ENCODE measurements around the gene STIM1.
A peak's percentile ranks its signal among the peaks of the same experiment; 100 is the strongest.
"Not testable (repeated sequence)": the region's sequence is repeated elsewhere in the genome, so short reads cannot be mapped to it uniquely, and the experiment has no call there.

STIM1 gene
- 118 to 119 reads per million in 2 donors for total RNA-seq

DNA sequence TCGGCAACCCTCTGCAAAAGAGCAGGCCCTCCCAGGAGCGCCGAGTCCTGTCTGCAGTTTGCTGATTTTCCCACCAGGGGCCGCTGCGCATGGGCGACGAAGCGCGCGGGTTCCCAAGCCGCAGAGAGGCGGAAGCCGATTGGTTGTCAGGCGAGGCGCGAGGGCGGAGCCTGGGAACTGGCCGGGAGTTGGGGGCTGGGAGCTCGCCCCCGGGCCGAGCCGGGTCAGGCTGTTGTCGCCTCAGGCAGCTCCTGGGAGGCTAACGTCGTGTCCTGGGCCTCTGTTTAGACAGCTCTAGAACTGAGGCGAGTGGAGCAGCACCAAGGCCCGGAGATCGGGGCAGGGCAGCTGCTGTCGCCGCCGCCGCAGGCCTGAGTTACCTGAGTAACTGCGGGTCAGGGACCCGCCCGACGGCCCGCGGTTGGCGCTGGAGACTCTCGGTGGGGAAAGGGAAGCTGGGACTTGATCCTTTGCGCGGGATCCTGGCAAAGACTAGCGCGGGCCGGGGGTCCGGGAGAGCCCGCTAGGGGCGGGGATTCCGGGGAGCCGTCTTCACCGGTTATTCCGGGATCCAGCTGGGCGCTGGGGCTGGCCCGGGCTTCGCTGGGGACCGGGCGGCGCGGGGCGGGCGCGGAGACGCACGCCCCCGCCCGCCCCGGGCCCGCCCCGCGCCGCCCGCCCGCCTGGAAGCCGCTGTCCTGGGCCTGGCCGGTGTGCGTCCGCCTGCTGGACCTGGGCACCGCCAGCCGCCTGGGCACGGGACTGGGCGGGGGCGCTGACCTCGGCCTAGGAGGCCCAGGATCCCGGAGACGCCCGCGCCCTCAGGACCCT is at the start of gene STIM1:
TSS of gene STIM1 (plus strand) at position 688 of the 831 bp plus-strand sequence. CDS start 607 bp downstream, outside the sequence.
- peak; percentile 97 for DNase-seq

DNA sequence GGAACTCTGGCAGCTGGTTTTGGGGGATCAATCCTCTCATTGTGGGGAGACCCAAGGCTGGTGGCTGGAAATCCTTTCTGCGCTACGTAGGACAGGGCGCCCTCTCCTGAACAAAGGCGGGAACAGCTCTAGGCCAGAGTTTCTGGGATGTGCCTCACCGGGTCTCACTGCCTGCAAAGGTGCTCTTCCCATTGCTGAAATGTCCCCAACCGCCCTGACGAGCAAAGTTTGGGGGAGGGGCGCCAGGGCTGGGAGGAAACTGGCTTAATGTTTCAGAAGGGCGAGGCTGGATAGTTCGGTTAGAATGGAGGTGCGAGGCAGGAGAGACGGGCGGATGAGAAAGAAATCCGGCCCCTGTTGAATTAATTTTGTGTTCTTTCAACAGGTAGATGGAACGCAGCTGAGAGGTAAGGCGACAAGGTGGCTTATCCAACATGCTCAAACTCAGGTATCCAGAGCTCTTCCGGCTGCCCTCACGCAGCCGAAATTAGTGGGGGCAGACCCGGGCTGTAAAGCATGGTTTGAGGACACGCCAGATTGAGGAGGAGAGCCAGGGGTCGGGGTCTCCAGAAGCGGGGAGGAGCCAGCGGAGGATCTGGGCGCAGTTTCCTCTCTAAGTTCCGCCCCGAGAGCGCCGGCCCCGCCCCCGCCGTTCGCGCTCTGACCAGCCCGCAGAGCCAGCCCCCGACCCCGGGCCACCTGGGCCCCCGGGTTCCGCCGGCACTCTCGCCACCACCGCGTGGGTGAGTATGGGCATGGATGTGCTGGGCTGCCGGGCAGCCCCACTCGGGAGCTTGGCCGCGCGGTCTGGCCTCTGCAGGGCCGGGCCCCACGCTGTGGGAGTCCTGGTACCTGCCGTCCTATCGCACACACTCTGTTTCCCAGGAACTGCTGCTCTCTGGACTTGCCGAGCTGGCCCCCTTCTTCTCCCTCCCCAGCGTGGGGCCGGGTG is 47.3 kb upstream of the STIM1 start, which contains the start of gene PGAP2:
TSS of gene PGAP2 (plus strand) at position 652 of the 952 bp plus-strand sequence. CDS start 2,700 bp downstream, outside the sequence.
- peak; percentile 56 for DNase-seq

GRCh38 chr11:3808861-3809623 is 46.4 kb upstream of the STIM1 start:
- peak; percentile 23 for DNase-seq

GRCh38 chr11:3809624-3809928 is 45.9 kb upstream of the STIM1 start:
- no peak for DNase-seq

DNA sequence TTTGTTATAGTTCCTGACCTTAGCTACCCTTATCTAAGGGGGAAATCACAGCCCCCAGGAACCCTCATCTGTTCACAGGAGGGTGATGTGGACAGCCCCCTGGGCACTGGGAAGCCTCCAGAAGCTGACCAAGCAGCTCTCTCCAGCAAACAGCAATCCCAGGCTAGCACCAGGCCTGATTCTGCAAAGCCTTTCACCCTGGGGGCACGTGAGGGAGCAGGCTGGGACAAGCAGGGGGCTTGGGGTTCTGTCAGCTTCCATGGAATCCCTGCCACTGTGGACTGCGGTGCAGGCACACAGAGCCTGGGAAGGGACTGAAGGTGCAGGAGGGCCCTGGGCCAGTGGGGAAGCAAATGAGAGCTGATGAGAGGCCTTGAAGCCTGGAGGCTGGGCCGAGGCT is 45.0 kb upstream of the STIM1 start:
- no peak for DNase-seq

DNA sequence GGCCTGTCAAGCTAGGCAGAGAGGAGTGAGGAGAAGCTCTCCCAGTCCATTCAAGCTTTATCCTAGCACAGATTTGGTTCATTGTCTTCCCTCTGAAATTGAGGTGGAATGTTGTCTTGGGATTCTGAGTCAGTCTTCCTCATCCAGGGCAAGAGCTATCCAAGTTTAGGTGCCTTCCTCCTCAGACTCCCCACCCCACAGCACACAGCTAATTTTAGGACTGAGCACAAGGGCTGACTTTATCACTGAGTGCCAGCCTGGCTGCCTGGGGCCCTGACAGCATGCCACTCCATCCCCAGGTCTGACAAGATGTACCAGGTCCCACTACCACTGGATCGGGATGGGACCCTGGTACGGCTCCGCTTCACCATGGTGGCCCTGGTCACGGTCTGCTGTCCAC is 44.5 kb upstream of the STIM1 start:
- no peak for DNase-seq

- DNase-seq: not testable (repeated sequence)
Observed at GRCh38 chr11:3814832-3815231, 40.6 kb upstream of the STIM1 start.

GRCh38 chr11:3815845-3816244 is 39.6 kb upstream of the STIM1 start:
- no peak for DNase-seq

- no peak for DNase-seq
Observed at GRCh38 chr11:3816673-3817072, 38.8 kb upstream of the STIM1 start.

DNA sequence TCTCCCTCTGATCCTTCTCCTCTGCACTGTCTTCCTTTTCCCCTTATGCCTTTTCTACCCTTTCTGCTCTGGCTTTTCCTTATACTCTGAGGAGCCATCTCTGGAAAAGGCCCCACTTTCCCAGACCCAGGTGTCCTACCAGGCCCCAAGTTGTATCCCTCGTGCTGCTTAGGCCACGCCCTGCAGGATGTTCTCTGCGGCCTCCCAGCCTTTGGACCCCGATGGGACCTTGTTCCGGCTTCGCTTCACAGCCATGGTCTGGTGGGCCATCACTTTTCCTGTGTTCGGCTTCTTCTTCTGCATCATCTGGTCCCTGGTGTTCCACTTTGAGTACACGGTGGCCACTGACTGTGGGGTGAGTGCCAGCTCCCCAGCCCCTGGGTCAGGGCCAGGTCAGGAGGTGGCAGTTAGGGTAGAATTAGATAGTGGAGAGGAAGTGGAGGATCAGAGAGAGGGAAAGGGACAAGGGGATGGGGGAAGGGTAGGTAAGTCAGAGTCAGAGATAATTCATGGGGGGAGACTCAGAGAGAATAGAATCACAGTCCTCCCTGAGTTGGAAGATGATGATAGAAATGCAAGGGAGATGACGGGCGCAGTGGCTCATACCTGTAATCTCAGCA is 38.2 kb upstream of the STIM1 start:
- DNase-seq: no peak

DNA sequence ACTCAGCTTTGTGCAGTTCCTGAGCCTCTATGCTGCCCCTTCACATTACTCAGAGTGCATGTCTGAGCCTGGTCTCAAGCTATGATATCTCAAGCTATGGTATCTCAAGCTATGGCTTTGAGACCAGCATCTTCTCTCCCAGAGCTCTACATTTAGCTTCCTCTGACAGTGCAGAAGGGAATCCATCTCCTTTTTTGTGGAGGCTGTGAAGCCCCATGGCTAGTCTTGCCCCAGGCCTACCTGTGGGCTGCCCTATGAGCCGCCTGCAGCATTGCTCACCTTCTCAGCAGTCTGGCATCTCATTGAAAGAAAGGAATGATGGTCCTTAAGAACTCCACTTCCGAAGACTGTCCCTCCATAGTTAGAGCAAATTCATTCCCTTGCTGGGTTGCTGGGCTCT is 34.5 kb upstream of the STIM1 start:
- no peak for DNase-seq

DNA sequence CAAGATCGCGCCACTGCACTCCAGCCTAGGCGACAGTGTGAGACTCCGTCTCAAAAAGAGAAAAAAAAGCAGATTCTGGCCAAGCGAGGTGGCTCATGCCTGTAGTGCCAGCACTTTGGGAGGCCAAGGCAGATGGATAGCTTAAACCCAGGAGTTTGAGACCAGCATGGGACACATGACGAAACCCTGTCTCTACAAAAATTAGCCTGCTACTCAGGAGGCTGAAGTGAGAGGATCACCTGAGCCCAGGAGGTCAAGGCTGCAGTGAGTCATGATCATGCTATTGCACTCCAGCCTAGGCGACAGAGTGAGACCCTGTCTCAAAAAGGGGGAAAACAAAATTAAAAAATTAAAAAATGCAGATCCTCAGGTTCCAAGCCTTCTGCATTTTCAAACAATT is 33.2 kb upstream of the STIM1 start:
- no peak for DNase-seq

DNA sequence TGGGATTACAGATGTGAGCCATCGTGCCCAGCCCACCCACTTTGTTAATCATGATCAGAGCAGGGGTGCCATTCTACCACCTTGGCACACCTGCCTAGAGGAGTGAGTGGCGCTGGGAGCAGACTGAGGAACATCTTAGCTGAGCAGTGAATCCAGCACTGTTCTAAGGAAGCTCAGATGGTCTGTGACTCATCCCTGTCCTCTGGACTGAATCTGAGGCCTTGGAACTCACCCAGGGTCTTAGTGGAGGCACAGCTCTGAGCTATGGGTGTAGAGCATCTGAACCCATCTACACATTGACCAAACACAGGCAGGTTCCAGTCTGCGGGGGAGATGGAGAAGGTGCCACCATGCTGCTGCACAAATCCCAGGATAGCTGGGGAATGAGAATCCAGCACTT is 32.2 kb upstream of the STIM1 start:
- no peak for DNase-seq

DNA sequence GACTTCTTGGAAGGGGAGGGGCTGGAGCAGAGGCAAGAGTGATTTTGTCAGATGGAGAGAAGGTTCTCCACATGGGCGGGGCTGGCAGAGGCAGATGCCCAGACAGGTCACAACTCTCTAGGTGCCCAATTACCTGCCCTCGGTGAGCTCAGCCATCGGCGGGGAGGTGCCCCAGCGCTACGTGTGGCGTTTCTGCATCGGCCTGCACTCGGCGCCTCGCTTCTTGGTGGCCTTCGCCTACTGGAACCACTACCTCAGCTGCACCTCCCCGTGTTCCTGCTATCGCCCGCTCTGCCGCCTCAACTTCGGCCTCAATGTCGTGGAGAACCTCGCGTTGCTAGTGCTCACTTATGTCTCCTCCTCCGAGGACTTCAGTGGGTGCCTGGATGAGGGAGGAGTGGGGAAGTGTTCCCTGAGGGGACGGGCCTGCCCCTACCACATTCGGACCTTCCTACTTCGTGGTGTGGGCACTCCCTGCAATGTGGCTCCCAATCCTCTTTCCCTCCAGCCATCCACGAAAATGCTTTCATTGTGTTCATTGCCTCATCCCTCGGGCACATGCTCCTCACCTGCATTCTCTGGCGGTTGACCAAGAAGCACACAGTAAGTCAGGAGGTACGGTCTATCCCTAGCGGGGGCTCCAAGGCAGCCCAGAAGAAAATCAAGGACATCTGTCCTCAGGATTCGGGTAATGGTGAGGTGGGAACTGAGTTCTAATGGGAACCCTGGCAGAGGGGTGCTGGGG is 31.5 kb upstream of the STIM1 start:
- no peak for DNase-seq

- peak; percentile 76 for DNase-seq
Observed at GRCh38 chr11:3824714-3825472, 30.6 kb upstream of the STIM1 start.

- no peak for DNase-seq
Observed at GRCh38 chr11:3825473-3826154, 29.9 kb upstream of the STIM1 start.

DNA sequence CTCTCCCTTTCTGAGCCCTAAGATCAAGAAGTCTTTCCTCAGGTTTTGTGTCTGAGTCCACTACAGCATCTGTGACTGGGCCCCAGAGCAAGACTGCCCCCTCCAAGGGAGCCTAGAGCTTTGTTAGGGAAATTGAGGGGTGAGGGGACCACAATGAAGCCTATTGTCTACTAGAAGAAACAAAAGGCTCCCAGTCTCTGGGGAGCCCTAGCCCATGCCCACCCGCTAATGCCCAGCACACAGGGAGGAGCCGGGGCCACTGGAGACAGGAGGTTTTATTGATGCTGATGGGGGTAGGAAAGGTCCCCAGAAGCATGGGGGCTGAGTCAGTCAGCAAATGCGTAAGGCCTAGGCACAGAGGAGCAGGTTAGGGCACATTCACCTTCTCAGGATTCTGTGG is 28.7 kb upstream of the STIM1 start:
- no peak for DNase-seq

DNA sequence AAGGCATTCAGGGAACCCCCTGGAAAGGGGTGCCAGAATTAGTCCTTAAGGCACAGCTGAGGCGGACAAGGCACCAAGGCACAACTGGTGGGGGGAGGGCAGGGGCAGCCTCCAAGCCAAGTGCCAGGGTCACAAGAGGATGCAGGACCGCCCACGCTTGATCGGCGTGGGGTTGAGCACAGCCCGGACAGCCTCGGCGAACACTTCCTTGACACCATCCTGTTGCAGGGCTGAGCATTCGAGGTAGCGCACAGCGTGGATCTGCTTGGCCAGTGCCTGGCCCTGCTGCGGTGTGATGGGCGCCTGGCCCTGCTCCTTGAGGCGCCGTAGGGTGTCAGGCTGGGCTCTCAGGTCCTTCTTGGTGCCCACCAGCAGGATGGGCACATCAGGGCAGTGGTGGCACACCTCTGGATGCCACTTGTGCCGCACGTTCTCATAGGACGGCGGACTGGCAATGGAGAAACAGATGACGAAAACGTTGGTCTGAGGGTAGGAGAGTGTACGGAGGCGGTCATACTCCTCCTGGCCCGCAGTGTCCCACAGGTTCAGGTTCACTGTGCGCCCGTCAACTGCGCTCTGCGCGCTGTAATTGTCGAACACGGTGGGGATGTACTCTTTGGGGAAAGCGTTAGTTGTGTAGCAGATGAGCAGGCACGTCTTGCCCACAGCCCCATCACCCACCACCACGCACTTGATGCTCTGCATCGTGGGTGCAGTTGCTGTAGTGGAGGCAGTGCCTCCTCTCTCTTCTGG is 27.9 kb upstream of the STIM1 start:
- no peak for DNase-seq

DNA sequence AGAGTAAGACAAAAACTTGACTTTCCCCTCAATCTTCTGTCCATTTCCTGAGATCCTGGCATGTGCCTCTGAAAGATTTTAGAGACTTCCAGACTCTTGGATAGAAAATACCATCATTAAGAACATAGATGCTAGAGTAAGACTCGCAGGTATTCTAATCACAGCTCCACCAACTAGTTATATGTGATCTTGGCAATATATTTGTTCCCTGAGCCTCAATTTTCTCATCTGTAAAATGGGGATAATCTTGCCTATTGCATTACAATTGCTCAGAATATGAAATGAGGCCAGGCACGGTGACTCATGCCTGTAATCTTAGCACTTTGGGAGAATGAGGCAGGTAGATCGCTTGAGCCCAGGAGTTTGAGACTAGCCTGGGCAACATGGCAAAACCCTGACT is 25.4 kb upstream of the STIM1 start:
- DNase-seq: no peak

GRCh38 chr11:3830730-3831129 is 24.7 kb upstream of the STIM1 start:
- no peak for DNase-seq
